HG03095 (cell line): ENCODE results near the gene RHEB.
"Not testable (repeated sequence)": the region's sequence is repeated elsewhere in the genome, so short reads cannot be mapped to it uniquely, and the experiment has no call there.

Source experiments
- ATAC-seq: cut with Tn5 transposase; IDR thresholded peaks from one replicate; pipeline ENCODE4 v1.9.1; 2021; ENCODE audit warnings: moderate library complexity; ENCODE audit not compliant: unreplicated experiment

RHEB gene

DNA sequence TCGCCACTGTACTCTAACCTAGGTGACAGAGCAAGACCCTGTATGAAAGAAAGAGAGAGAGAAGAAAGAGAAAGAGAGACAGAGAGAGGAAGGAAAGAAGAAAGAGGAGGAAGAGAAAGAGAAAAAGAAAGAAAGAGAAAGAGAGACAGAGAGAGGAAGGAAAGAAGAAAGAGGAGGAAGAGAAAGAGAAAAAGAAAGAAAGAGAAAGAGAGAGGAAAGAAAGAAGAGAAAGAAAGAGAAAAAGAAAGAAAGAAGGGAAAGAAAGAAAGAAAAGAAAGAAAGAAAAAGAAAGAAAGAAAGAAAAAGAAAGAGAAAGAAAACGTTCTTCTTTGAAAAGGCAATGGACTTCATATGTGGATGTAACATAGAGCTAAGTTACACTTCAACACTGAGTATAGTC is 16.5 kb upstream of the RHEB start:
- ATAC-seq: not testable (repeated sequence)

- ATAC-seq: no peak
Measured at GRCh38 chr7:151529842-151530241, 10.1 kb upstream of the RHEB start.

DNA sequence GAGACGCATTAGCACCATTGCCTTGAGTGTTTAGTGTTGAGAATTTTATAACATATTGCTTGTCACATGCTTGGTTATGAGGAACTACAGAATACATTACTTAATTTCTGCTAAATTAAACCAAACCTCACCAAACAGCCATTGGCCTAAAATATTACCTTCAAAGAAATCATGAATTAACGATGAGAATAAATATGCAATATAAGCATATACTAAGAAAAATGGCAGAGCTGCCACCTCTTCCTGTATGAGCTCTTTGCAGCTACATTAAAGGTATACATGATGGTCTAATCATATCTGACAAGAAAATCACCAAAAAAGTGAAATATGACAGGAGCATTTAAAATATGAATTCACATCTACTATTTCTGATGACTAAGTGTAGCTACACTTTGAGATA is 5.2 kb upstream of the RHEB start:
- no peak for ATAC-seq

- ATAC-seq: no peak
Measured at GRCh38 chr7:151524331-151524730, 4.6 kb upstream of the RHEB start.

- no peak for ATAC-seq
Measured at GRCh38 chr7:151520419-151521261, 945 bp upstream of the RHEB start.

GRCh38 chr7:151518947-151519764 is 539 bp downstream of the RHEB start:
- peak; percentile 52 for ATAC-seq

DNA sequence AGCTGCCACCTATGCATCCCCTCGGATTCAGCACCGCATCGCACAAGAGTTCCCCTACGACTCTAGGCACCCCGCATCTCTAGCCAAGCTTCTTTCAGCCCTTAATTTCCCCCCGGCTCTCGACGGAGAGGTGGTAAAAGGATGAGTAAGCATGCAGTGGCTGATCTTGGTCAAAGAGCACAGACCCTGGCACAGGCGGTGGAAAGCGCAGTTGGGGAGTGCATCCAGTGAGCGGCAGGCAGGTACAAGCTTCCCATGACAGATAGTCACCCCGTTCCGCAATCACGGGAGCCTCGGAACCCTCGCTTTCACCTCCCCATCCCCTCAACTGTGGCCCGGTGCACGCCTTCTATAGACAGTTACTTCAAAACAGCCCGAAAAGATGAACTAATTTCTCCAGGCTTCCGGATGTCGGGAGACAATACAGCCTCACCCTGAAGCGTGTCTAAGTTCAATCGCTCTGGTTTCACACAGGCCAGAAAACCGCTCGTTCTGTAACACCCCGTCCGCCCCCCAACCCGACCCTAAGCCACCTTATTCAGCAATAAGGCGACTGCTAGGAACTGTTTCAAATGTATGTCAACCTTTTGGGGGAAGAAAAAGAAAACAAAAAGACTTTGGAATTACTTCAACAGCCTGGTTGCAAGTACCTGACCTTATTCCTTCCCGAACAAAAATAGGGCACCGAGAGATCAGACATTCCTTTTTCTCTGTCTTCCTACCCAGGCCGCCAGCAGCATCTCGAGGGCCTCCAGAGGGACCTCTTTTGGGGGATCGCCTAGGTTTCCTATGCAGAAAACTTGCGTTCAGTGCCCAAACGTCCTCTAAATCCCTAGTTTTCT is 1.4 kb downstream of the RHEB start:
- no peak for ATAC-seq

GRCh38 chr7:151517601-151518104 is 2.0 kb downstream of the RHEB start:
- no peak for ATAC-seq

DNA sequence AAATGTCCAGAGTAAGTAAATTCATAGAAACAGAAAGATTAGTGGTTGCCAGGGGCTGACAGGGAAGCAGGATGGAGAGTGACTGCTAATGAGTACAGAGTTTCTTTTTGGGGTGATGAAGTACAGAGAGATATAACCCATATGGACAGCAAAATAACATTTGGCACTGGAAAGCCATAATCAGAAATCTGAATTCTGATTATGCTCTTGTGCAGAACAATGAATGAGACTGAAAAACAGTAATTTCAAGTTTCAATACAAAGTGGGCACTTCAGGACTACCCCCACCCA is 4.5 kb downstream of the RHEB start:
- ATAC-seq: no peak

- no peak for ATAC-seq
Measured at GRCh38 chr7:151514461-151515275, 5.0 kb downstream of the RHEB start.

GRCh38 chr7:151513133-151513532 is 6.6 kb downstream of the RHEB start:
- ATAC-seq: no peak

- no peak for ATAC-seq
Measured at GRCh38 chr7:151512353-151512752, 7.3 kb downstream of the RHEB start.

DNA sequence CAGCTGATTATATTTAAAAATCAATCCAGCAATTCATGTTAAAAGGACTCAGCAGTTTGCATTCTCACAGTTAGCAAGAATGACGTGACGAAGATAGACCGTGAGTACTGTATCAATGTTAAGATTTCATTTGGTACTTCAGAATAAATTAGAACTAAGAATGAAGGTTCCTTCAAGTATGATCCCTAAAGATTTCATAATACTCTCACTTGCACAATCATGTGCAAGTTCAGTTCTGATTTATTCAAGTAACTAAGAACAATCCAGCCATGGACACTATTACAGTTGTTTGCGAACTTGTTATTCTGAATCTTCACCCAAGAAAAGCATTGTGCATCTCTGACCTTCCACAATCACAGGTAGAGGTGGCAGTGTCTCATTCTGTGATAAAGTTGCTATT is 7.7 kb downstream of the RHEB start:
- ATAC-seq: no peak

DNA sequence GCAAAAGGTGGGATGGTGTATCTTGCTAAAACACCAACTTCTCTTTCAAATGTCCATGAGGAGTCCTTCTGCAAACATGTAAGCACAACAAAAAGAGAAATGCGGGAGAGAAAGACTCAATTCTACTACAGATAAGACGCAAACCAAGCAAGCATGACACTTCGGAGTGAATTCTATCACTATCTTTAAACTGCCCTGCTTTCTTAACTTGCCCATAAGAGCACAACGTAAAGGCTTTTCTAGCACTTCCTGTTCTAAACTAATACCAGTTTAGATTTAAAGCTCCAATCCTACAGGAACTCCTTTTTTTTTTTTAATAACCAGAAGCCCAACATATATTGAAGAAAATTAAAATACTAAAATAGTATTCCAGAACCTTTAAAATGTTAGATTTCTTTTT is 8.4 kb downstream of the RHEB start:
- no peak for ATAC-seq

DNA sequence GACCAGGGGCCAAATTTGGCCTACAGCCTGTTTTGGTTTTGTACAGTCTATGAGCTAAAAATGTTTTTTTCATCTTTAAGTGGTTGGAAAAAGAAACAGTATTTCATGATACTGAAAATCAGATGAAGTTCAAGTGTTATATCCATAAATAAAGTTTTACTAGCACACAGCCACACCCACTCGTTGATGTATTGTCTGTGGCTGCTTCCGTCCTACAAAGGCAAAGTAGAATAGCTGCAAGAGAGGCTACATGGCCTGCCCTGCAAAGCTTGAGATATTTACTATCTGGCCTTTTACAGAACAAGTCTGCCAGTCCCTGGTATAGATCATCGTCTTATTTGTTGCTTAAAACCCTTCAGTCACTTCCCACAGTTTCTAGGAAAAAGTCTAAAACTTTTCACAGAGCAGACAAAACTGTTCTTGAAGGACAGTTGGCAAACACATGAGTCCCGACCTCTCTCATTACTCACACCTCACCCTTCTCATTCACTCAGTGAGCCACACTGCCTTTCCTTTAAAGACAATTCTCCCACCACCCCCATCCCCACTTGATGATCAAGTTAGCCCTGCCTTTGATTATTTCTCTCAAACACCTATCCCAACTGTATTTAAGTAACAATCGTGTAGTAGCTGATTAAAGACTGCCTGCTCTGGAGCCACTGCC is 9.9 kb downstream of the RHEB start:
- no peak for ATAC-seq

- no peak for ATAC-seq
Measured at GRCh38 chr7:151508991-151509390, 10.7 kb downstream of the RHEB start.

DNA sequence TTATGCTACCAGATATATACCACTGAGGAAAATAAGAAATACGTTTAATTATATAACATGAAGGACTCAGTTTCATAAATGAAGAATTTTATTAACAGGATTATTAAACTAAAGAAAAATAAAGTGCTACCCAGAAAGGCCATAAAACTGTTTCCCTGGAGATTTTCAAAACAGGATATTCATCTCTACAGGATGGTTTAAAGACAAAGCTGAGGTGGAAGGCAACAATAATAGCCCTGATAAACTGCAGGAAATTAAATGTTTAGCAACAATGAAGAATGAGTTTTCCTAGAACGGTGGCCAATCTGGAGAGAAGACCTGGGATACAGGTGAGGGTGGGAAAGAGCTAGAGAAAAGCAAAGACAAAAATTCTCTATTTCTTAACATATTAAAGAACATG is 11.9 kb downstream of the RHEB start:
- ATAC-seq: no peak

- no peak for ATAC-seq
Measured at GRCh38 chr7:151506901-151507382, 12.8 kb downstream of the RHEB start.

GRCh38 chr7:151505836-151506468 is 13.7 kb downstream of the RHEB start:
- ATAC-seq: no peak
